GM08714 (cell line): ENCODE results near the gene WWC2.
"Not testable (repeated sequence)": the region's sequence is repeated elsewhere in the genome, so short reads cannot be mapped to it uniquely, and the experiment has no call there.

Experiments used
- H3K4me3 ChIP-seq: fragments of 200-500 bp; sonication (Bioruptor generic); 2 replicates; pipeline ENCODE4 v1.5.1; 2014; ENCODE audit warnings: mild to moderate bottlenecking, low read length, inconsistent platforms
- ZNF274 ChIP-seq: IDR thresholded peaks from 2 replicates; pipeline ENCODE4 v1.6.1; 2012; ENCODE audit warnings: mild to moderate bottlenecking, low read depth, low read length

WWC2 gene

DNA sequence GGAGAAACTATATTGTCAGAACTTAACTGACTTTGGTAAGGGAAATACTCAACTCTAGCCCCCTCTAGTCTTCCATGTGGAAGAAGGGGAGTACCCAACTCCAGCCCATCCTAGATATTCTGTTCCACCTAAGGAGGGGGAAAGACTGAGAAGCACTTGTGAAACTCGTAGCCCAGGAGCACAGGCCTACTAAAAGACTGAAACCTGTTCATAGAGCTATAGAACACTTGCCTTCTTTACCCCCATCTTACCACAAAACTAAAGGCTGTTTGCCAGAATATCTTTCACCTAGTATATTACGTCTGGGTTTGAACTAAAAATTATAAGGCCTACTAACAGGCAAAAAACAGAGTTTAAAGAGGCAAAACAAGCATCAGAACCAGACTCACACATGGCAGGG lies 205.5 kb downstream of the WWC2 start:
- H3K4me3 ChIP-seq: no peak overlapping the region
- TF ChIP-seq ZNF274: no peak

DNA sequence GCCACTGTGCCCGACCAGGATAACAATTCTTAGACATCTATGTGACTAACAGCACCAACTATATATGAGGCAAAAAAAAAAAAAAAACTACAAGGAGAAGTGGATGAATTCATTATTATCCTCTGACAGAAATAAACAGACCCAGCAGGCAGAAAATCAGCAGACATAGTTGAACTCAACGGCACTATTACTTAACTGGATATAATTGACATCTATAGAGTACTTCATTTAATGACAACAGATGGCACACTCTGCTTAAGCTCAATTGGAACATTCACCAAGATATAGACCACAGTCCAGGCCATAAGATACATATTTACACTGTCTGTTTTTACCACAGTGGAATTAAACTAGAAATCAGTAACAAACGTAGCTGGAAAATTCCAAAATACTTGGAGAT lies 207.8 kb downstream of the WWC2 start:
- TF ChIP-seq ZNF274: no peak
- H3K4me3 ChIP-seq: no peak overlapping the region

DNA sequence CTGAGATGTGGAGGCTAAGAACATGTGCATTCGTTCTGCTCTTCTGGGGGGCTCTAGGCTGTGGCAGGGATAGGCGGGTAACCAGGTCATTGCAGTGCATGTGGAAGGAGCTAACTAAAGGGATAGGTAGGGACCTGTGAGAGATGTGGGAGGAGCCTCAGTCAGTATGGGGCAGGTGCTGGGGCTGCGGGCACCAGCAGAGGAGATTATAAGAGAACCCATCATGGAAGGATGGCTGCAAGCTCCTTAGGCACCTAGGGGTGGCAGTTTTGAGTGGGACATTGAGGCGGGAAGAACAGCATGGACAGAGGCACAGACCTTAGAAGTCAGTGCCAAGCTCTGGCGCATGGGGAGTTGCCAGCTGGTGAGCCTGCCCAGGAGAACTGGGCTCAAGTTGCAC lies 213.8 kb downstream of the WWC2 start:
- no peak overlapping the region for H3K4me3 ChIP-seq
- no peak for TF ChIP-seq ZNF274

GRCh38 chr4:183314336-183314735 lies 215.3 kb downstream of the WWC2 start:
- TF ChIP-seq ZNF274: no peak
- H3K4me3 ChIP-seq: no peak overlapping the region

GRCh38 chr4:183314806-183315205 lies 215.7 kb downstream of the WWC2 start:
- H3K4me3 ChIP-seq: no peak overlapping the region
- TF ChIP-seq ZNF274: no peak

DNA sequence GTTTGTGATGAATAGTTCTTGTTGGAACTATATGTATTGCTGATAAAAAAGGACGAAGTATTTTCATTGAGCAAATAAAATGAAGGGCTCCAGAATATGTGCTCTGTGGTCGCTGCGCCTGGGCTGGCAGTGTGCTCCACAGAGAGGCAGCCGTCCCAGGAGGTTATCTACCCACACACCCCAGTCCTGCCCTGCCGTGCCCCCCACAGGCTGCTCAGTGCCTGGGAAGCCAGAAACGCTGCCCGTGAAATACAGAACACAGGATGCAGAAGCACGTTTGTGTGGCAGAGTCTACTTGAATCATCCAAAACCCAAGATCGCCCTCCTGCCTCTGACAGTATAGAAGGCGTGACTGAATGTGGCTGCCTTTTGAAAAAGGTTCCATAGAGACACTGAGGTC lies 219.6 kb downstream of the WWC2 start:
- no peak for TF ChIP-seq ZNF274
- no peak overlapping the region for H3K4me3 ChIP-seq

- no peak within 1 kb of the TSS for H3K4me3 ChIP-seq
- TF ChIP-seq ZNF274: no peak
Observed at GRCh38 chr4:183320211-183321059, 221.4 kb downstream of the WWC2 start, which contains the start of gene CLDN22. TSS of gene CLDN22 (minus strand) at chr4:183320276. CDS start at chr4:183320218, 58 bp downstream.

- H3K4me3 ChIP-seq: no peak overlapping the region
- TF ChIP-seq ZNF274: no peak
Observed at GRCh38 chr4:183321079-183321478, 222.0 kb downstream of the WWC2 start.

GRCh38 chr4:183321516-183321915 lies 222.5 kb downstream of the WWC2 start:
- H3K4me3 ChIP-seq: no peak overlapping the region
- TF ChIP-seq ZNF274: no peak

DNA sequence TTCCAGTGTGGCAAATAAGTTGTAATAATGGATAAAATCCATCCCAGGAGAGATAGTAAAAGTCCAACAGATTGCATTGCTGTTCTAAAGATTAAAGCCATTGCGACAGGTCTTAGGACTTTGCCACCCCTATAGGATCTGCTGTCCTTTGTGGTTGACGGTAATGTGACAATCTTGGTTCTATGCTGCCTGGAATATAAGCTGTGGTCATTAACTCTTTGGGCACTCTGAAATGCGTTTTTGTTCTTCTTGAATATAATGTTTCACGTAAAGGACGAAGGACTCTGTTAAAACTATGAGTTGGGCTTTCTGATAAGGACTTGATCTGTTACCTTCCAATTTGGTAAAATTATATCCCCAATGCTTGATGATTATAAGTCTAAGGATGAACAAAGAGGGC lies 223.3 kb downstream of the WWC2 start, which contains the start of gene CLDN24:
Gene CLDN24 (minus strand): TSS at position 101 of the 400 bp plus-strand sequence. CDS start 0 bp downstream, at position 101.
- no peak for TF ChIP-seq ZNF274
- H3K4me3 ChIP-seq: no peak within 1 kb of the TSS

- no peak overlapping the region for H3K4me3 ChIP-seq
- no peak for TF ChIP-seq ZNF274
Observed at GRCh38 chr4:183323295-183323694, 224.2 kb downstream of the WWC2 start.

DNA sequence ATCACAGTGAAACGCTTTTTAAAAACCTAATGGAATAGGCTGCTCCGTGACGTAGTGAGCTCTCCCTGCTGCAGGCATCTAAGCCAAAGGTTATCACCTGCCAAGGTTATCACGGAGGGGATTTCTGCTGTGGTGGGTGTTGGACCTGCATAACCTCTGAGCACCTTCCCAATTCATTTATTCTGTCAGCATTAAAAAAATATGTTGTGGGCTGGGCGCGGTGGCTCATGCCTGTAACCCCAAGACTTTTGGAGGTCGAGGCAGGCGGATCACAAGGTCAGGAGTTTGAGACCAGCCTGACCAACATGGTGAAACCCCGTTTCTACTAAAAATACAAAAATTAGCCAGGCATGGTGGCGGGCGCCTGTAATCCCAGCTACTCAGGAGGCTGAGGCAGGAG lies 225.0 kb downstream of the WWC2 start:
- not testable (repeated sequence) for H3K4me3 ChIP-seq

DNA sequence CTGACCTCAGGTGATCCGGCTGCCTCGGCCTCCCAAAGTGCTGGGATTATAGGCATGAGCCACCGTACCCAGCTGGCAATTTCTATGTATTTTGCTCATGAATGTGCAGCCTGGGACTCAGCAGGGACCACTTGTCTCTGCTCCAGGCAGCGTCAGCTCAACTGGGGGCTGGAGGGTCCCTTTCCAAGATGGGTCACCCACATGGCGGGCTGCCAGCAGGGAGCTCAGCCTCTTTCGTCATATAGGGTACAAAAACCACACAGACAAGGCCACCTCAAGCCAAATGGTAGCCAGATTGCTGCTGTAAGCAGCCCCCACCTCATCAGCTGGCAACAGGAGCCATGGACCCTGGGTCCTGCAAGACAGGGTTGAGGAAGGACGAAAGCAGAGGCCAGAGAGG lies 225.6 kb downstream of the WWC2 start:
- no peak overlapping the region for H3K4me3 ChIP-seq
- TF ChIP-seq ZNF274: no peak

DNA sequence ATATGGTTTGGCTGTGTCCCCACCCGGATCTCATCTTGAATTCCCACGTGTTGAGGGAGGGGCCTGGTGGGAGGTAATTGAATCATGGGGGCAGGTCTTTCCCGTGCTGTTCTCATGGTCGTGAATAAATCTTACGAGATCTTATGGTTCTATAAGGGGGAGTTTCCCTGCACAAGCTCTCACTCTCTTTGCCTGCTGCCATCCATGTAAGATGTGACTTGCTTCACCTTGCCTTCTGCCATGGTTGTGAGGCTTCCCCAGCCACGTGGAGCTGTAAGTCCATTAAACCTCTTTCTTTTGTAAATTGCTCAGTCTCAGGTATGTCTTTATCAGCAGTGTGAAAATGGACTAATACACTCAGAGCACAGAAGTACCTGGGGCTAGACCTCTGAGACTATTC lies 227.3 kb downstream of the WWC2 start:
- not testable (repeated sequence) for H3K4me3 ChIP-seq

DNA sequence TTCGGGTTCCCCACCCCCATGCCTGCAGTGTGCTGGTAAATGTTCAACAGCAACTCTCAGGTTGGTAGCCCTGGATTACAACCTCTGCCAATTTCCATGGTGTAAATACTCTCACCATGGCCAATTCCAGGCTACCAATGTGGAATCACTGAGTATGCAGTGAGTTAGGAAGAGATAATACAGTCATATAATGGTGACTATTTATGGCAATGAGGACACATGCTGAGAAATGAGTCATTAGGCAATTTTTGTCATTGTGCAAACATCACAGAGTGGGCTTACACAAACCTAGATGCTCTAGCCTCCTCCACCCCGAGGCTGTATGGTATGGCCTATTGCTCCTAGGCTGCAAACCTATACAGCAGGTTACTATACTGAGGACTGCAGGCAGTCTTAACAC lies 227.8 kb downstream of the WWC2 start:
- no peak for TF ChIP-seq ZNF274

DNA sequence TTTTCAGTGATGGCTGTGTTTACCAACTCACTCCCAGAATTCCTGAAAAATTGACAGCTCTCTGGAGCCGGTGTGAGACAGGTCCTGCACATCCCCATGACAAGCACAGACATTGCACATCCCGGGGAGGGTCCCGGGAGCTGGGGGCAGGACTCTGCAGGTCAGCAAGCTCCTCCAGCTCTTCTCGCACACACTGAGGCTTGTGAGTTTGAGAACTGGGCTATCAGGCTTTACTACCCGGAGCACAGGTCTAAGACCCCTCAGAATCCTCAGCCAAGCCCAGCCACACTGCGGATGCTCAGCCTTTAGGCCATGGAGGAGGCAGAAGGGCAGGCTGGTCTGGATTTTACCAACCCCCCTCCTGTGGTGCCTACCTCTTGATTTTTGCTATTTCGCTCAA lies 228.8 kb downstream of the WWC2 start:
- TF ChIP-seq ZNF274: no peak
- no peak overlapping the region for H3K4me3 ChIP-seq

More for the DNA sequence above, 227.8 kb downstream of the WWC2 start:
- H3K4me3 ChIP-seq: no peak overlapping the region

GRCh38 chr4:183328832-183329231 lies 229.8 kb downstream of the WWC2 start:
- no peak for TF ChIP-seq ZNF274
- H3K4me3 ChIP-seq: no peak overlapping the region
